ENCODE results near the gene CIB4. TPM values are rescaled to one million over a fixed set of nuclear protein-coding genes. Genes with fewer than 3 reads are reported as not detected.

CIB4 gene
- total and polyA plus RNA-seq, 2 of the 13 experiments (the other 11 are each of a cell fraction or from before 2014, with no cell fraction given), result not detected

- no peak for TF ChIP-seq ZKSCAN1 (IDR thresholded peaks at IDR 0.05; ENCODE audit: low read length)
- TF ChIP-seq ZNF432 (CRISPR knock-in tag; IDR thresholded peaks at IDR 0.05; ENCODE audit: borderline replicate concordance), result no peak
- TF ChIP-seq BCL6 (CRISPR knock-in tag; IDR thresholded peaks at IDR 0.05), result peak; percentile 92
- TF ChIP-seq HMG20A (CRISPR knock-in tag; IDR thresholded peaks at IDR 0.05; ENCODE audit: borderline replicate concordance), result peak; percentile 20; the same call in 1 of the 2 replicates
- TF ChIP-seq MAFF (IDR thresholded peaks at IDR 0.05; ENCODE audit: low read depth, low read length), result peak; percentile 67
- TF ChIP-seq KDM5B (CRISPR knock-in tag; IDR thresholded peaks at IDR 0.05; ENCODE audit: borderline replicate concordance), result no peak
- TF ChIP-seq FOXP1 (IDR thresholded peaks at IDR 0.05), result no peak
- peak; percentile 55; the same call in 1 of the 2 replicates for TF ChIP-seq FOXP1 (CRISPR knock-in tag; IDR thresholded peaks at IDR 0.05)
- TF ChIP-seq ELF3 (CRISPR knock-in tag; IDR thresholded peaks at IDR 0.05), result 0 out of 2 replicates have a peak, but pooled peaks have one; percentile 19
- peak; percentile 41; the same call in 1 of the 2 replicates for TF ChIP-seq FOSL2 (CRISPR knock-in tag; IDR thresholded peaks at IDR 0.05)
- TF ChIP-seq, protein P1, sequence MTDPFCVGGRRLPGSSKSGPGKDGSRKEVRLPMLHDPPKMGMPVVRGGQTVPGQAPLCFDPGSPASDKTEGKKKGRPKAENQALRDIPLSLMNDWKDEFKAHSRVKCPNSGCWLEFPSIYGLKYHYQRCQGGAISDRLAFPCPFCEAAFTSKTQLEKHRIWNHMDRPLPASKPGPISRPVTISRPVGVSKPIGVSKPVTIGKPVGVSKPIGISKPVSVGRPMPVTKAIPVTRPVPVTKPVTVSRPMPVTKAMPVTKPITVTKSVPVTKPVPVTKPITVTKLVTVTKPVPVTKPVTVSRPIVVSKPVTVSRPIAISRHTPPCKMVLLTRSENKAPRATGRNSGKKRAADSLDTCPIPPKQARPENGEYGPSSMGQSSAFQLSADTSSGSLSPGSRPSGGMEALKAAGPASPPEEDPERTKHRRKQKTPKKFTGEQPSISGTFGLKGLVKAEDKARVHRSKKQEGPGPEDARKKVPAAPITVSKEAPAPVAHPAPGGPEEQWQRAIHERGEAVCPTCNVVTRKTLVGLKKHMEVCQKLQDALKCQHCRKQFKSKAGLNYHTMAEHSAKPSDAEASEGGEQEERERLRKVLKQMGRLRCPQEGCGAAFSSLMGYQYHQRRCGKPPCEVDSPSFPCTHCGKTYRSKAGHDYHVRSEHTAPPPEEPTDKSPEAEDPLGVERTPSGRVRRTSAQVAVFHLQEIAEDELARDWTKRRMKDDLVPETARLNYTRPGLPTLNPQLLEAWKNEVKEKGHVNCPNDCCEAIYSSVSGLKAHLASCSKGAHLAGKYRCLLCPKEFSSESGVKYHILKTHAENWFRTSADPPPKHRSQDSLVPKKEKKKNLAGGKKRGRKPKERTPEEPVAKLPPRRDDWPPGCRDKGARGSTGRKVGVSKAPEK (CRISPR knock-in tag; IDR thresholded peaks at IDR 0.05; ENCODE audit: borderline replicate concordance), result no peak
- peak; percentile 45 for TF ChIP-seq ARID5B (CRISPR knock-in tag; IDR thresholded peaks at IDR 0.05)
- TF ChIP-seq FOXA3 (CRISPR knock-in tag; IDR thresholded peaks at IDR 0.05), result peak; percentile 48; the same call in 1 of the 2 replicates
These were observed 19.5 kb downstream of the CIB4 start (continued) for GRCh38 chr2:26621469-26622199.

Measured in HepG2 (cell line).